CD4-positive, alpha-beta T cell (primary cell): Measurements from ENCODE around the gene RPL31. TPM values are rescaled to one million over a fixed set of nuclear protein-coding genes. Genes with fewer than 3 reads are reported as not detected.
A peak's percentile ranks its signal among the peaks of the same experiment; 100 is the strongest.

Experiments
- ATAC-seq: fragments of 200-7000 bp; cut with Tn5 transposase; one replicate; pipeline ENCODE4 v1.10.0; 2022; ENCODE audit warnings: mild to moderate bottlenecking; ENCODE audit not compliant: poor library complexity
- CTCF ChIA-PET: fragments of 350-600 bp; sonication (Branson Sonifier 250); formaldehyde crosslinking; loops from one replicate; lab custom pipeline; 2021; ENCODE audit warnings: antibody characterized with exemption, inconsistent platforms; lab: Charles Lee
- POLR2A ChIA-PET: fragments of 350-600 bp; sonication (Branson Sonifier 250); formaldehyde crosslinking; loops from one replicate; lab custom pipeline; 2021; ENCODE audit warnings: antibody characterized with exemption, inconsistent platforms; lab: Charles Lee
- DNase-seq, 14 experiments: peaks; one replicate each; pipeline ENCODE4 v3.0.0-alpha.2; 2013 to 2020; ENCODE audit warnings: mixed read lengths in 2 of 14
- H3K27ac ChIP-seq, 2 donors: one replicate each; pipeline versions ENCODE4 v1.5.1 to v1.7.0; 2013; ENCODE audit warnings: low read length in 2 of 2, low read depth in 1 of 2, mild to moderate bottlenecking in 1 of 2
- H3K27me3 ChIP-seq, 2 experiments: 1 replicate in 1 of 2; 2 replicates in 1 of 2; pipeline versions ENCODE4 v1.6.1 to v1.7.0; 2013; ENCODE audit warnings: low read length in 2 of 2, control low read depth in 1 of 2, mild to moderate bottlenecking in 1 of 2, moderate library complexity in 1 of 2; ENCODE audit not compliant: insufficient read depth in 2 of 2, control insufficient read depth in 1 of 2
- H3K36me3 ChIP-seq: one replicate; pipeline ENCODE4 v1.6.1; 2013; ENCODE audit warnings: low read length, control low read depth; ENCODE audit not compliant: insufficient read depth
- H3K4me1 ChIP-seq: one replicate; pipeline ENCODE4 v1.6.1; 2013; ENCODE audit warnings: low read length, control low read depth; ENCODE audit not compliant: insufficient read depth
- H3K4me3 ChIP-seq: one replicate; pipeline ENCODE4 v1.5.1; 2013; ENCODE audit warnings: mild to moderate bottlenecking, low read length, moderate library complexity
- H3K9me3 ChIP-seq, 2 experiments: 1 replicate in 1 of 2; 2 replicates in 1 of 2; pipeline versions ENCODE4 v1.6.1 to v1.7.0; 2013; ENCODE audit warnings: low read length in 2 of 2, mild to moderate bottlenecking in 2 of 2, control low read depth in 1 of 2, moderate library complexity in 1 of 2; ENCODE audit not compliant: control insufficient read depth in 1 of 2, insufficient read depth in 1 of 2
- H3K27ac Mint-ChIP-seq: one replicate; pipeline ENCODE4 v1.8.0; 2020; ENCODE audit warnings: mixed read lengths
- H3K27me3 Mint-ChIP-seq: one replicate; pipeline ENCODE4 v1.8.0; 2021; ENCODE audit warnings: mixed read lengths
- H3K36me3 Mint-ChIP-seq: one replicate; pipeline ENCODE4 v1.8.0; 2021; ENCODE audit warnings: low read depth, mixed read lengths
- H3K4me1 Mint-ChIP-seq: one replicate; pipeline ENCODE4 v1.8.0; 2021; ENCODE audit warnings: low read depth, mixed read lengths
- H3K4me3 Mint-ChIP-seq: one replicate; pipeline ENCODE4 v1.8.0; 2020; ENCODE audit warnings: mild to moderate bottlenecking, mixed read lengths
- H3K9me3 Mint-ChIP-seq: one replicate; pipeline ENCODE4 v1.8.0; 2020; ENCODE audit warnings: mixed read lengths
- CTCF ChIP-seq: fragments of 200-600 bp; IDR thresholded peaks from one replicate; pipeline ENCODE4 v1.8.0; 2022; ENCODE audit warnings: antibody characterized with exemption, mild to moderate bottlenecking
- intact Hi-C, 2 experiments: fragments of 100-400 bp; cut with DNase I in 1 of 2; cut with micrococcal nuclease in 1 of 2; formaldehyde crosslinking; loops; one replicate each; pipeline versions ENCODE4 v1.15.1 to v1.9.0; 2023 to 2025; cut with DNase I, micrococcal nuclease
- total RNA-seq, 174 experiments: library from RNA in 2 of 174; stranded (reverse) in 2 of 174; gene quantifications; one replicate each; pipeline ENCODE4 v1.2.3 and lab custom pipeline; 2021 to 2026

Gene RPL31
- total RNA-seq, 2 experiments from 2014 or later, result 2,901 to 2,913 TPM

- Histone ChIP-seq H3K27ac (no peak overlapping the region), H3K36me3 (no peaks in the 10 kb centered on the region), H3K4me1 (no peaks in the 10 kb centered on the region), H3K4me3 (no peak overlapping the region), H3K9me3 (no peaks in the 10 kb centered on the region), H3K27me3 (no peaks in the 10 kb centered on the region)
- POLR2A ChIA-PET, result interaction anchor here (1.0 kb wide), 2 partner anchors 375 to 423 kb away, joined by 3 read pairs; no protein-coding TSS in a partner anchor
- peak; percentile 89 for ATAC-seq
- Mint-ChIP-seq H3K9me3 (no peaks in the 10 kb centered on the region), H3K27me3 (no peaks in the 10 kb centered on the region), H3K4me1 (no peaks in the 10 kb centered on the region), H3K4me3 (no peak overlapping the region), H3K27ac (no peak overlapping the region), H3K36me3 (no peaks in the 10 kb centered on the region)
- peak; percentile 95 for TF ChIP-seq CTCF
- CTCF ChIA-PET, result interaction anchor here (1.0 to 4.3 kb wide), 4 partner anchors 15 to 404 kb away, joined by 3 to 27 read pairs (median 4); no protein-coding TSS in a partner anchor
- intact Hi-C loops, result loop anchor here (1.0 to 10.0 kb wide), 6 partner anchors 170 to 723 kb away; no protein-coding TSS in a partner anchor
- peak; percentile 69 to 89 (median 76) for DNase-seq
Measured at GRCh38 chr2:100984892-100985307, 17.2 kb upstream of the RPL31 start.

- CTCF ChIA-PET, result interaction anchor here (0.6 to 4.3 kb wide), 4 partner anchors 377 to 405 kb away, joined by 3 to 27 read pairs (median 4); no protein-coding TSS in a partner anchor
Measured at GRCh38 chr2:100986157-100986556, 15.9 kb upstream of the RPL31 start.

GRCh38 chr2:100987536-100987935 lies 14.6 kb upstream of the RPL31 start:
- Histone ChIP-seq H3K27me3 (no peaks in the 10 kb centered on the region), H3K9me3 (no peaks in the 10 kb centered on the region), H3K27ac (no peak overlapping the region), H3K36me3 (no peaks in the 10 kb centered on the region), H3K4me3 (no peak overlapping the region), H3K4me1 (no peaks in the 10 kb centered on the region)
- ChIA-PET POLR2A (no interaction called here), CTCF (interaction anchor here (1.2 to 4.3 kb wide), 2 partner anchors 378 to 393 kb away, joined by 3 to 27 read pairs; no protein-coding TSS in a partner anchor)
- Mint-ChIP-seq H3K4me3 (no peak overlapping the region), H3K36me3 (no peaks in the 10 kb centered on the region), H3K27me3 (no peaks in the 10 kb centered on the region), H3K4me1 (no peaks in the 10 kb centered on the region), H3K27ac (no peak overlapping the region), H3K9me3 (no peaks in the 10 kb centered on the region)
- intact Hi-C loops, result loop anchor here (5.0 to 10.0 kb wide), 3 partner anchors 173 to 725 kb away; no protein-coding TSS in a partner anchor
- ATAC-seq, result no peak
- no peak for DNase-seq
- no peak for TF ChIP-seq CTCF

More at GRCh38 chr2:100986157-100986556, 15.9 kb upstream of the RPL31 start:
- Mint-ChIP-seq H3K4me3 (no peak overlapping the region), H3K27me3 (no peaks in the 10 kb centered on the region), H3K9me3 (no peaks in the 10 kb centered on the region), H3K27ac (no peak overlapping the region), H3K36me3 (no peaks in the 10 kb centered on the region), H3K4me1 (no peaks in the 10 kb centered on the region)
- H3K27ac ChIP-seq, result no peak overlapping the region
- DNase-seq (no peak), ATAC-seq (no peak)
- intact Hi-C loops, result loop anchor here (5.0 to 10.0 kb wide), 3 partner anchors 171 to 724 kb away; no protein-coding TSS in a partner anchor
- no peaks in the 10 kb centered on the region for H3K9me3 ChIP-seq
- no peaks in the 10 kb centered on the region for H3K27me3 ChIP-seq
- no peak overlapping the region for H3K4me3 ChIP-seq
- H3K36me3 ChIP-seq, result no peaks in the 10 kb centered on the region
- POLR2A ChIA-PET, result interaction anchor here (1.0 kb wide), 1 partner anchor 424 kb away, joined by 3 read pairs; no protein-coding TSS in a partner anchor
- no peak for TF ChIP-seq CTCF
- no peaks in the 10 kb centered on the region for H3K4me1 ChIP-seq
